ENCODE measurements around the gene SLC22A12.

The SLC22A12 gene

DNA sequence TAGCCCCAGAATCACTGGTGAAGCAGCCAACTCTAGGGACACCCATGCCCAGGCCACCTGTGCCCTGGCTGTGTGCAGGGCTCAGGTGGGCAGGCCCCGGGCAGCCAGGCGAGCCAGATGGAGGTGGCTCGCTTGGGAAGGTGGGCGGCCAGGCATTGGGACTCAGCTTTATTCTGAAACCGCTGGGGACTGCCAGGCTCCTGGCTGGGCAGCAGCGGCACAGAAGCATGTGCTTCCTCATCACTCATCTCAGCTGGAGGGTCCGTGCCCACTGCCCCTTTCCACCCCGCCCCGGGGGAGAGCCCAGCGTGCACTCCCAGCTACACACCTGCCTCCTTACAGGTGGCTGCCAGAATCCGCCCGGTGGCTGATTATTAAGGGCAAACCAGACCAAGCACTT lies 27.1 kb upstream of the SLC22A12 start:
- DNase-seq: no peak

DNA sequence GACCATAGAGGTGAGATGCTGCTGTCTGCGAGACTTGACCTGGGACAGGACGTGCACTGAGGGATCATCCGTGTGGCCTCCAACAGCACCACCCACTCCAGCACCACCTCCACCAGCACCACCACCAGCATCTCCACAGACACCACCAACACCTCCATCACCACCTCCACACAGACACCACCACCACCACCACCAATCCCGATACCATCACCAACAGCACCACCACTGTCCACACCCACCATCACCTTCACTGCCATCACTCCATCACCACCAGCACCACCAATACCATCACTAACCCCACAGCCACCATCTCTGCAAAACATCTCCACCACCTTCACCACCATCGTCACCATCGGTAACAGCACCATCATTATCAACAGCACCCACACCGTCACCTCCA lies 26.6 kb upstream of the SLC22A12 start:
- no peak for DNase-seq

DNA sequence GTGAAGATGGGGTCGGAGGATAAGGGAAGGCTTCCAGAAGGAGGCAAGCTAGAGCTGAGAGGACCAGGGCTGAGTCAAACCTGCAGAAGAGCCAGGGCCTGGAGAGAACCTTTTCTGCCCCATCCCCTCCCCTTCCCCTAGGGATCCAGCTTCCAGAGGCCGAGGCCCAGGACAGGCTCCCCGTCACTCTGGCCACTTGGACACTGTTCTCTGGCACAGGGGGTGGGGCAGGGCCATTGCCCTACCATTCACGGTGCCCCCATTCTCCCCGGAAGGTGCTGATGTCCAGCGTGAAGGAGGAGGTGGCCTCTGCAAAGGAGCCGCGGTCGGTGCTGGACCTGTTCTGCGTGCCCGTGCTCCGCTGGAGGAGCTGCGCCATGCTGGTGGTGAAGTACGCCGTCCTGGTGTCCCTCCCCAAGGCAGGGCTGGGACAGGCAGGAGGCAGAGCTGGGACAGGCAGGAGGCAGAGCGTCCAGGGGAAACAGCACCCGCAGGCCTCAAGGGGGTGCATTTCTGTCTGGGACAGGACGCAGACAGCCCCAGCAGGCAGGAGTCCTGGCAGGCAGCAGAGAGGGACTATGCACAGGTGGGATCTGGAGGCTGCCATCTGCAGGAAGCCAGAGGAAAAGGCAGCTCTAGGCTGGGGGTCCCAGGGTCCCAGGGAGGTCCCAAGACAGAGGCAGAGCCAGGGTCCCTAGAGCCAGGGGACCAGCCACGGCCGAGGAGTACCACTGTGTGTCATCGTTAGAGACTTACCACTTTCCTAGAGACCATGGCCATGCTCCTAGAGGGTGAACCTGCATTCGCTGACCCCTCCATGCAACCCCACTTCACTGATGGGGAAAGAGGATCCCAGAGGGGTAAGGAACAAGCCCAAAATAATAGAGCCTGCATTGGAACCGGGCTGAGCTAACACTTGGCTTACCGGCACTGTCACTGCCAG lies 25.8 kb upstream of the SLC22A12 start:
- DNase-seq: no peak

DNA sequence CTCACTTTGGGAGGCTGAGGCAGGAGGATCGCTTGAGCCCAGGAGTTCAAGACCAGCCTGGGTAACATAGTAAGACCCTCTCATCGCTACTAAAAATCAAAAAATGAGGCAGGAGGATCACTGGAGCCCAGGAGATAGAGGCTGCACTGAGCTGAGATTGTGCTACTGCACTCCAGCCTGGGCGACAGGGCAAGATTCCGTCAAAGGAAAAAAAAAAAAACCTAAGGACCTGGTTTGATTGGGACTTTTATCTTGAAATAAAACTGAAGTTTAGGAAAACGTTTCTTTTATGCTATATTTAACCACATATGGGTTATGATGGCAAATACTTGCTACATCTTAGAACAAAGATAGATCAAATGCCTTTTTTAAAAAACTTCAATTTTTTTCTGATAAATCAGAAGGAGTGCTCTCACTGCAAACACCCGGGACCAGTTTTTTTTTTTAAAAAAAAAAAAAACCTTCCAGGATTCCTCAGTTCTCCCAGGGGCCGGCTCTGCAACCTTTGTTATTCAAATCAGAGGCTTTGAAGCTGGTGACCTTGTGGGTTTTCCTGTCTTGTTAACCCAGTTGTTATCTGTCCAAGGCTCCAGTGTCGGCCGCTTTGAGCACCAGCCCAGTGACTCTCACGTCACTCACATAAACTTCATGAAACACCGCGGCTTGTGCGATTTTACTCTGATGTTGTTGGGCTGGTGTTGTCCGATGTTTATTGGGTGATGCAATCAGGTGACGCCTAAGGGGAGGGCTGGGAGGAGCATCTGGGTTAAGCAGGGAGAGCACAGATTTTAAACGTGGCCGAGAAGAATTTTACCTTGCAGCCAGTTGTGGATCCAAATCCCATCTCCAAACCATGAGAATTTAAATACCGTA lies 24.7 kb upstream of the SLC22A12 start:
- no peak for DNase-seq

DNA sequence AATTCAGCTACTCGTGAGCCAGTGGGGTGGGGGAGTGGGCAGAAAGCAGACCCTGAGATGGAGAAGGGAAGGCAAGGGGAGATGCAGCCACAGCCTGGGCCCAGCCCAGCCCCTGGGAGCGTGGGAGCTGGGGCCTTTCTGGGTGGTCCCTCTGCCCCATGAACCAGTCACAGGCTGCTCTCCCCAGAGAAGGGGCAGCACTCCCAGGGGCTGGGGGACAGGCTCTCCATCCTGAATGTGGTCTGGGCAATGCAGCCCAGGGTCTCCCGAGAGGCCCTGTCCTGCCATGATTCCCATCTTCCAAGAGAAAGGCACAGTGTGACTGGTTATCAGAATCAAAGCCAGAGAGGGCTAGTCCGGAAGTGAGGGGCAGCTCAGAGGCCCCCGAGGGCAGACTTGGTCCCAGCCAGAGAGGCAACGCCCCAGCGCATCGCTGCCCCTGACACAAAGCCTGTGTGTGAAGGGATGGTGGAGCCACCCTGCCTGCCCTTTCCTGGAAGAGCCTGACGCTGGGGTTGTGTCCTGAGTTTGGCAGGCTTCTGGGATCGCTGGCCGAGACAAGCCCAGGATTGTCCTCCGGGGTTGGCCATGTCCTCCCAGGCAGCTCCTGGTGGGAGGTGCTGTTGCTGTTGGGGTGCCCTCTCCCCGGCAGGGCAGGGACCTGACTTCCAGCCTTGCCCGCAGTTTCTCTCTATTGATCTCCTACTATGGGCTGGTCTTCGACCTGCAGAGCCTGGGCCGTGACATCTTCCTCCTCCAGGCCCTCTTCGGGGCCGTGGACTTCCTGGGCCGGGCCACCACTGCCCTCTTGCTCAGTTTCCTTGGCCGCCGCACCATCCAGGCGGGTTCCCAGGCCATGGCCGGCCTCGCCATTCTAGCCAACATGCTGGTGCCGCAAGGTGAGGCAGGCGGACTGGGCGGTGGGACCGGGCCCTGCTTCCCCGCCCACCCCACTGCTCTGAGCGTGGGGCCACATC lies 23.8 kb upstream of the SLC22A12 start:
- DNase-seq: no peak

DNA sequence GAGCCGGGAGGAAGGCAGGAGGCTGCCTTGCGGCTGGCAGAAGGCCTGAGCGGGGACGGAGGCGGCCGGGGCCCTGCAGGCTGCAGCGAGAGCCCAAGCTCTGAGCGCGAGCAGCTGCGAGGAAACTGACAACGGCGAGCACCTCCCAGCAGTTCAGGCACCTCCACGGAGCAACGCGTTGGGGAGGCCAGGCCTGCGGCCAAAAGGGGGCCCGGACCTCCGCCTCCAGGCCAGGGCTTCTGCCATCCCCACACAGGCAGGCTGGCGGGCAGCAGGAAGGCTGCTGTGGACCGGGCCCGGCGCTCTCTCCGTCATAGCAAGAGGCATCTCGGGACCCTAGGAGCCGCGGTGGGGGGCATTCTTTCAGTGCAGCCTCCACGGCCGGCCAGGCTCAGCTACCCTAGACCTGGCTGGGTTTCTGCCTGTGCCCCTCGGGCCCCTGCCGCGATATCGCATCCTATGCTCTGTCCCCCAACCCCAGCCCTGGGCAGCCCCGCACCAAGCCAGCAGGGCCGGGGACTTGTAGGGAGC lies 22.9 kb upstream of the SLC22A12 start:
- no peak for DNase-seq

DNA sequence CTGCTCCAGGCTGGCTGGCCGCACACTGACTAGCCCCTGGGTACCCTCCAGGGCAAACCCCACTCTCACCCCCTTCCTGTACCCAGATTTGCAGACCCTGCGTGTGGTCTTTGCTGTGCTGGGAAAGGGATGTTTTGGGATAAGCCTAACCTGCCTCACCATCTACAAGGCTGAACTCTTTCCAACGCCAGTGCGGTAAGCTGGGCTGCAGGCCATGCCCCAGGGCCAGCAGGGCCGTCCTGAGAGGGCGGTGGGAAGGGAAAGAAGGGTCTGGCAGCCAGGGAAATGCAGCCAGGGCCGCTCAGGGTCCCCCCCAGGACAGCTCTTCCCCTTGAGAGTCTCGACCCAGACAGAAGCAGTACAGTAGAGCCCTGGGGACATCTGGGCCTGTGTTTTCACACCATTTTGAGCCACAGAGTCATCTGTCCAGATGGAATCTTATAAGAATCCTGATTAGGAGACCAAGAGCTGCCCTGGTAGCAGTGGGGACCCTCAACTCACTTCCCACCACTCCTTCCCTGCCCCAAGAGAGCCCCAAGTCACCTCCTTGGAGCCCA lies 22.4 kb upstream of the SLC22A12 start:
- no peak for DNase-seq

DNA sequence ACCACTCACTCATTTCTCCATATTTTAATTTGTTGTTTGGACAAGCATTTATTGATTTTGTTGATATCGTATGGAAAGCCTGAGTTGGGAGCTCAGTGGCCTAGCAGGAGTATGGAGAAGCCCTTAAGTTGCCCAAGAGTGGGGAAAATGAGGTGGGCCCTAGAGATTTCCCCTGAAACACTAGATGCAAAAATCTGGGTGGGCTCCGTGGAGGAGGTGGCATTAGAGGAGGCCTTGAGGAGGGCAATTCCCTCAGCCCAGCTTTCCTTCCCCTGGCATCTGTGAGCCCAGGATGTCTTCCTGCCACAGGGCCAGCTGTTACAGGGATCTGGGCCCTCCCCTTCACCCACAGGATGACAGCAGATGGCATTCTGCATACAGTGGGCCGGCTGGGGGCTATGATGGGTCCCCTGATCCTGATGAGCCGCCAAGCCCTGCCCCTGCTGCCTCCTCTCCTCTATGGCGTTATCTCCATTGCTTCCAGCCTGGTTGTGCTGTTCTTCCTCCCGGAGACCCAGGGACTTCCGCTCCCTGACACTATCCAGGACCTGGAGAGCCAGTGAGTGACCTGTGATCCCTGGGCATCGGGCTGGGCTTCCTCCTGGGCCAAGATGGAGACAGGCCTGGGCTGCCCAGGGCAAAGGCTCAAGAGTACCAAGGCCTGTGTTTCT lies 21.6 kb upstream of the SLC22A12 start:
- no peak for DNase-seq

DNA sequence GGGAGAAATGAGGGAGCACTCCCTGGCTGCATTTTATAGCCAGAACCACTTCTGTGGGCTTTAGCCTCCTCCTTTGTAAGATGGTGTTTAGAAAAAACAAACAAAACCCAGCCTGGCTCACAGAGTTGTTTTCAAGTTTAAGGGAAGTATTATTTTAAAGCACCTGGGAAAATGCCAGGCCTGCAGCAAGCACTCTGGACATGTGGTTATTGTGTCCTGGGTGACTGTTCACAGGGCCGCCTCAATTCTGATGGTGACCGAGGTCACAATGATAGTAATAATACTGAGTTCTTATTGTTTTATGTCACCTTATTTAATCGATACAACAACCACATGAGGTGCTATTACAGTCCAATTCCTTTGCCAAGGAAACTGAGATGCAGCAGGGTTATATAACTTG lies 20.7 kb upstream of the SLC22A12 start:
- no peak for DNase-seq

DNA sequence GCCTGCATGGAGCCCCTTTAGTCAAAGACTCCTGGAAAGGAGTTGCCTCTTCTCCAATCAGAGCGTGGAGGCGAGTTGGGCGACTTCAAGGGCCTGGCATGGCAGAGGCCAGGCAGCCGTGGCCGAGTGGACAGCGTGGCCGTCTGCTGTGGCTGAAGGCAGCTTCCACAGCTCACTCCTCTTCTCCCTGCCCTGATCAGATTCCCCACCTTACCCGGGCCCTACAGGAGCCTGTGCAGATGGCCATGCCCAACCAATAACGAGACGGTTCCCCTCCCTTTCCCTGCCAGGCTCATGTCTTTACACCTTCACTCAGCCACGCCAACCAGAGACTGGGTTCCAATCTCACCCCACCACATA lies 20.0 kb upstream of the SLC22A12 start:
- no peak for DNase-seq

DNA sequence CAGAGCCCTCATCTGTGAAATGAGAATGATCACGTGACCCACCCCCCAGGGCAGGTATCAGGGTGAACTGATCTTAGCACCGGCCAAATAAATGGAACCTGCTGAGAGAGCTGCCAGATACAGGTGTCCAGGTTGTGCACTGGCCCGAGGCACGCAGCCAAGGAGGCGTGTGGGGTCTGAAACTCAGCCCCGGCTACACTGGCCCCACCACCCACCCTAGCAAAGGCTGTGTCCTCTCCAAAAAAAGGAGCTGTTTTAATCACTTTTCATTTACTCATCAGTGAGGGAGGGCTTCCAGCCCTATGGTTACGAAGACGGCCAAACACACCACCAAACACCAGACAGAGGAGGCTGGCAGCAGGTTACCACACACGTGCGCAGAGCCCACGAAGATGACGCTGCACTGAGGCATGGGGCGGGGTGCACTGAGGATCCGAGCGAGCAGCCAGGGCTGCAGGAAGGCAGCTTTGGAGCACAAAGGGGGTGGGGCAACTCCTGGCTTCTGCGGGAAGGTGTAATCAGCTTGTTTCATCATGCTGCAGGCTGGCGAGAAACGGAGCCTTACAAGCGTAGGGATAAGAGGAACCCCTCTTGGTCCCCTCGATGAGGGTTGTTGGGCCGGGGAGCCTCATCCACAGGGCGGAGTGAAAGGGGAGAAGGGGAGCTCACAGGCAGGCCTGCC lies 19.5 kb upstream of the SLC22A12 start:
- no peak for DNase-seq

DNA sequence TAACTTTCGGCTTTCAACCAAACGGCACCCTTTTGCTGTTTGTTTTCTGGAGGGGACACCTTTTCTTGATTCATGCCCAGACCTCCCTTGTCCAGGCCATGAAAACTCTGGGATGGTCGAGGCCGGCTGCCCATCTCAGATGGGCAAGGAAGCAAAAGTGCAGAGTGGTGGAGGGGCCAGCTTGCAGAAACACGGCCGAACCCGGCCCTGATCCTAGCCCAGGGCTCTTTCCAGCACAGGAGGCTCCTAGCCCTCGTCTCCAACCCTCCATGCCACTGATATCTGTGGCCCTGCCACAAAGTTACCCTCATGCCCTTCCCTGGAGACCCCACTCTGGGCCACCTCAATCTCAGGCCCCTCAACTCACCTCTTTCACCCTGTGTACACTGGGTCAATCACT lies 18.9 kb upstream of the SLC22A12 start:
- no peak for DNase-seq

DNA sequence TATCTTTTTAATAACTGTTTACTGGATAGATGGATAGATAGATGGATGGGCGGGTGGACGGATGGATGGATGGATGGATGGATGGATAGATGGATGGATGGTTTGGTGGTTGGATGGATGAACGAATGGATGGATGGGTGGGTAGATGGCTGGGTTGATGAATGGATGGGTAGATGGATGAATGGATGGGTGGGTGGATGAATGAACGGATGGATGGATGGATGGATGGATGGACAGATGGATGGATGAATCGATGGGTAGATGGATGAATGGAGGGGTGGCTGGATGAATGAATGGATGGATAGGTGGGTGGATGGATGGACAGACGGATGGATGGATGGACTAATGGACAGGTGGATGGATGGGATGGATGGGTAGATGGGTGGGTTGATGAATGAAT lies 13.8 kb upstream of the SLC22A12 start:
- DNase-seq: no peak

DNA sequence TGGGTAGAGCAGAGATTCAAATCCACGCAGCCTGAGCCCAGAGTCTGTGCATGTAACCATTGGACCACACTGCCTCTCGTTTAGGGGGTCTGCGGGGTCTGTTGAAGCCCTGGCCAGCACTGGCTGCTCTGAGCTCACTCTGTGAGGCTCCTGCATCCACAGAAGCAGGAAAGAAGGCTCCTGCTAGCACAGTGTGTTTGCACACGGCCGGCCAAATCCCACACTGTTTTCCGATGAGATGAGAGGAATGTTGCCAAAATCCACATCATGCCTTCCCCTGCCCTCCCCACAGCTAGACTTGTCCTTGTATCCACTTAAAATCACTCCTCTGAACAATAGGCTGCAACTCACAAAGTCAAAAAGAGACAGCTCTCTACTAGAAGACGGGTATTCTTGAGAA lies 10.6 kb upstream of the SLC22A12 start:
- DNase-seq: no peak

DNA sequence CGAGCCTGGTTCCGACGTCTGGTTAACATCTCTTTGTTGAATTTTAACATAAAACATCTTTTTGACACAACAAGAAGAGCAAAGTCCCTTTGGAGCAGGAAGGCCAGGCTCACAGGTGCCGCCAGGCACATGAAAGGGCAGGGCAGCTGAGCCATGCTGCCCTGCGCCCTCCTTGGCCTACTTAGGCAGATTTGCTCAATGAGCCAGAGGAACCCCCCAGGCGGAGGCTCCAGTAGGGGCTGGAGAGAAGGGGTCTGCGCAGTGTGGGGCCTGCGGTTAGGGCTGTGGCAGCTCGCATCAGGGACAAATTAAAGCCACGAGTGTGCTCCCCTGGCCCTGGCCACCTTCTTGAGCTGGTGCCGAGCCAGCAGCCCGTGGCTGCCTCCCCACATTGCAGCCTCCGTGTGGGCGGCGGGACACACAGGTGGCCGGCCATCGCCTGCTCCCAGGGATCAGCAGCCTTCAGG lies 9.9 kb upstream of the SLC22A12 start:
- DNase-seq: no peak

DNA sequence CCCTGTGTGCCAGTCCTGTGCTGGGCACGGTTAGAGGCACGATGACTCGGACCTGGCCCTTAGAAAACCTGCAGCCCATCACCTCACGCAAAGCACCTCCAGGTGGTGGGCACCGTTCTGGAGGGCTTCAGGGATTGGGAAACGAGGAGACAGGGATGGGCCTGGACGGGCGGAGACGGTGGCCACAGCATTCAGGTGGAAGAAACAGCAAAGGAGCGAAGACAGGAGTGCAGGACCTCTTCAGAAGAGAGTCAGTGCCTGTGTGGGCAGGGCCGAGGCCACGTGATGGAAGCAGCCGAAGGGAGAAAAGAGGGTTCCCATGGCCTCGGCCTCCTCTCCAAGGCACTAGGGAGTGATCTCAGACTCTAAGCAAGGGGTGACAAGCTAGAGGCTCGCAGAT lies 8.1 kb upstream of the SLC22A12 start:
- DNase-seq: no peak

DNA sequence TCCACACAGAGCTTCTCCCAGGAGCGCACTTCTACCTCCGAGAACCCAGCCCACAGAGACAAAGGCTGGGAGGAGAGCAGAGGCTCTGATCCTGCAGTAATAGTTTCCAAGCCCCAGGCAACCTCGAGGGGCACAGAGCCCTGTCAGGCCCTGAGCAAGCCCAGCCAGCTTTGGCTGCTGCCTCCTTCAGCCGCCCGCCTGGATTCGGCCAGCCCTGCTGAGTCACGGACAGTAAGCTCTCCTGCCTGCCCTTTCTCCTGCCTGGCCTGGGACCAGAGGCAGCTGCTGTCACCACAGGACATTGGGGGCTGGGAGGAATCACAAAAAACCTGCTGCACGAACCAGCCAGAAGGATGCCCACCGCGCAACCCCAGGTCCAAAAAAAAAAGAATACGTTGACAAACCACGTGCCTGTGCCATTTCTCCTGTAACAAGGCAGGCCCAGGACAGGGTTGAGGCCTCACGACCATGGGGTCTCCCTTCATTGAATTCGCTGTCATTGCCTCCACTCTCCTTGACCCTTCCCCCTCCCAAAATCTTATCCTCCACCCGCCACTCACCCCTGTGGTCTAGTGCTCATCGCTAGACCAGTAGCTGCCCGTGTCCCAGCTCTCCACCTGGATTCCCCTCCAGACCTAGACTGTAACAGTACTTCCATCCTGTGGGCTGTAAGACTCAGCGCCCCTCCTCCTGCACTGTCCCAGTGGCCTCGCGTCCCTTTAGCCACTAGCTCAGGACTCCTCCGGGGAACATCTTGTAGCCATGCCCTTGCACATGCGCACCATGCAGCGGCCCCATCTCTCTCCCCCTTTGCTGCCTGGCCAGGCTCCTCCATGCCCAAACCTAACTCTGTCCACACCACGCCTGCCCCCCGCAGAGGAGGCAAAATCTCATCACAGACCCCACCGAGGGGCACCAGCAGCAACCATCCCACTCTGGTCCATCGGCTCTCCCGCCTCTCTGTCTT lies 7.4 kb upstream of the SLC22A12 start:
- DNase-seq: peak; percentile 19

DNA sequence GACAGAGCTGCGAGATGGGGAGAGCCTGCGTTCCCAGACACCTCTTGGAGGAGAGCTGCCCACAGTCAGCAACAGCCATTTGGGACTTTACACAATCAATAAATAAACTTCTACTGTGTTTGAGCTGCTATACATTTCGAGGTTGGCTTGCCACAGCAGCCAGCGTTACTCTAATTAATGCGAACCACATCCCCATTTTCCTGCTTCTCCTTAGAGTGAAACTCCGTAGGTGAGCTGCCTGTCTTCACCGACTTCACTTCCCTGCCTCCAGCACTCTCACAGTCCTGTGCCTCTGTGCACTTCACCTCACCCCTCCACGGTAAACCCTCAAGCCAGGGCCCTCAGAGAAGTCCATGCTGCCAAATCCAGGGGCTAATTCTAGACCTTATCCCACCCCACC lies 5.9 kb upstream of the SLC22A12 start:
- no peak for DNase-seq

DNA sequence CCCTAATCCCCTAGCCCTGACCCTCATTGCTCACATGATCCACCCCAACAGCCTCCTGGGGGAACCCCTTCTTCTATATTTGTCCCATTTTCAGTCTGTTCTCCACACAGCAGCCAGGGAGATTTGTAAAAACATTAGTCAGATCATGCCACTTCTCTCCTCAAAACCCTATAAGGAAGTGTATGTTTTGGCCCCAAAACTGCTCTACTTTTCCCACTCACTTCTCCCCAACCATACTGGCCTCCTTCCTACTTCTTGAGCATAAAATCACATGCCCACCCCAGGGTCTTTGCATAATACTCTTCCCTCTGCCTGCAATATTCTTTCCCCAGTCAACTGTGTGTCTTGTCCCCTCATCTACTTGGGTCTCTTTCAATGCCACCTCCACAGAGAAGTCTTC lies 4.7 kb upstream of the SLC22A12 start:
- no peak for DNase-seq

DNA sequence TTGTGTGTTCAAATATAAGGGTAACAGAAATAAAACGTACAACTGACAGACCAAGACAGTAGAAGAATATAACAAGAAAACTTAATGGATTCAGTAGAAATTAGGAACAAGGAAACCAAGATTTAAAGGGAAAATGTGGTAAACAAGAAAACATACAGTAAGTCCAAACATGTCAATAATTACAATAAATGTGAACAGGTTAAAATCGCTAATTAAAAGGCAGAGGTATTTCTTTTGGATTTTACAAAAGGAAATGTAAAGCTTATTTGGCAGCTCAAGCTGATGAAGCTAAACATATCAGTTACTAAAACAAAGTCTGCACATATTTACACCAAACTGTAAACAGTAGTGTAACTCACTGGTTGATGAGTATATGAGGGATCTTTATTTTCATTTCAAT lies 2.3 kb upstream of the SLC22A12 start:
- DNase-seq: no peak

All from T1000 (cell line).